Measurements from ENCODE around the gene ZNF618.

- TF ChIP-seq CTCF (conservative IDR thresholded peaks at IDR 0.05; ENCODE audit: low read length), result no peak
- TF ChIP-seq EZH2phosphoT487 (IDR thresholded peaks at IDR 0.05; ENCODE audit: borderline replicate concordance), result no peak
Measured at GRCh38 chr9:114056527-114056926, 180.4 kb downstream of the ZNF618 start.
